HG02970 (cell line): ENCODE results near the gene GP9.
"Not testable (repeated sequence)": the region's sequence is repeated elsewhere in the genome, so short reads cannot be mapped to it uniquely, and the experiment has no call there.

Experiments used
- ATAC-seq: cut with Tn5 transposase; IDR thresholded peaks from one replicate; pipeline ENCODE4 v1.9.1; 2021; ENCODE audit warnings: mild to moderate bottlenecking, moderate library complexity, moderate number of reproducible peaks; ENCODE audit not compliant: unreplicated experiment, low FRiP score

The GP9 gene

GRCh38 chr3:129065720-129066073, 5.1 kb downstream of the GP9 start:
- ATAC-seq: no peak

- not testable (repeated sequence) for ATAC-seq
These were observed 7.1 kb downstream of the GP9 start for GRCh38 chr3:129067719-129068118.

GRCh38 chr3:129068291-129068886, 7.8 kb downstream of the GP9 start:
- no peak for ATAC-seq

- not testable (repeated sequence) for ATAC-seq
These were observed 8.9 kb downstream of the GP9 start for GRCh38 chr3:129069313-129070085.

GRCh38 chr3:129070086-129070885, 9.7 kb downstream of the GP9 start:
- no peak for ATAC-seq

- no peak for ATAC-seq
These were observed 16.6 kb downstream of the GP9 start for GRCh38 chr3:129077222-129077621.

- ATAC-seq: no peak
These were observed 17.9 kb downstream of the GP9 start for GRCh38 chr3:129078510-129078909.

GRCh38 chr3:129081503-129081902, 20.9 kb downstream of the GP9 start:
- ATAC-seq: no peak

- ATAC-seq: no peak
These were observed 21.4 kb downstream of the GP9 start for GRCh38 chr3:129082026-129082425.

GRCh38 chr3:129084501-129084900, 23.9 kb downstream of the GP9 start:
- no peak for ATAC-seq

GRCh38 chr3:129085165-129085715, 24.7 kb downstream of the GP9 start:
- no peak for ATAC-seq

- no peak for ATAC-seq
These were observed 25.2 kb downstream of the GP9 start for GRCh38 chr3:129085818-129086217.

GRCh38 chr3:129087138-129087702, 26.6 kb downstream of the GP9 start:
- no peak for ATAC-seq

- ATAC-seq: not testable (repeated sequence)
These were observed 27.3 kb downstream of the GP9 start for GRCh38 chr3:129087904-129088303.

GRCh38 chr3:129088312-129088711, 27.7 kb downstream of the GP9 start:
- ATAC-seq: not testable (repeated sequence)

GRCh38 chr3:129095285-129095684, 34.7 kb downstream of the GP9 start:
- no peak for ATAC-seq

- ATAC-seq: no peak
These were observed 39.7 kb downstream of the GP9 start for GRCh38 chr3:129100274-129100673.

- ATAC-seq: no peak
These were observed 41.0 kb downstream of the GP9 start for GRCh38 chr3:129101370-129102138.

- no peak for ATAC-seq
These were observed 42.7 kb downstream of the GP9 start for GRCh38 chr3:129103296-129103695.

GRCh38 chr3:129104051-129104450, 43.5 kb downstream of the GP9 start:
- ATAC-seq: no peak
